MM.1S (cell line): Measurements from ENCODE around the gene FAM193B.

ENCODE experiments used
- DNase-seq: peaks from one replicate; pipeline ENCODE4 v3.0.0-alpha.2; 2015
- H2AFZ ChIP-seq: fragments of 300-600 bp; sonication (generic); 2 replicates; pipeline ENCODE4 v1.6.0; 2016; ENCODE audit warnings: antibody characterized with exemption, low read length
- H3F3A ChIP-seq: fragments of 300-600 bp; sonication (generic); 2 replicates; pipeline ENCODE4 v1.6.1; 2016; ENCODE audit warnings: mild to moderate bottlenecking, antibody characterized with exemption, low read length, moderate library complexity, mixed read lengths; ENCODE audit not compliant: insufficient read depth
- H3K27ac ChIP-seq: fragments of 300-600 bp; sonication (generic); 2 replicates; pipeline ENCODE4 v1.5.1; 2016; ENCODE audit warnings: mild to moderate bottlenecking, low read length
- H3K27me3 ChIP-seq: fragments of 300-600 bp; sonication (generic); replicated peaks from 2 replicates; pipeline ENCODE4 v1.6.0; 2016; ENCODE audit warnings: low read length; ENCODE audit not compliant: insufficient read depth
- H3K36me3 ChIP-seq: fragments of 300-600 bp; sonication (generic); replicated peaks from 2 replicates; pipeline ENCODE4 v1.6.1; 2016; ENCODE audit warnings: mild to moderate bottlenecking, low read length, mixed read lengths; ENCODE audit not compliant: insufficient read depth
- H3K4me1 ChIP-seq: fragments of 300-600 bp; sonication (generic); 2 replicates; pipeline ENCODE4 v1.6.1; 2016; ENCODE audit warnings: low read length, mixed read lengths
- H3K4me2 ChIP-seq: fragments of 300-600 bp; sonication (generic); 2 replicates; pipeline ENCODE4 v1.6.0; 2016; ENCODE audit warnings: low read depth, low read length
- H3K4me3 ChIP-seq: fragments of 300-600 bp; sonication (generic); 2 replicates; pipeline ENCODE4 v1.5.1; 2016; ENCODE audit warnings: low read length, mixed read lengths
- H3K79me2 ChIP-seq: fragments of 300-600 bp; sonication (generic); 2 replicates; pipeline ENCODE4 v1.6.1; 2016; ENCODE audit warnings: mixed run types, low read length, mixed read lengths
- H3K9ac ChIP-seq: fragments of 300-600 bp; sonication (generic); 2 replicates; pipeline ENCODE4 v1.6.1; 2016; ENCODE audit warnings: low read length, mixed read lengths
- H3K9me2 ChIP-seq: fragments of 300-600 bp; sonication (generic); replicated peaks from 2 replicates; pipeline ENCODE4 v1.6.1; 2016; ENCODE audit warnings: mild to moderate bottlenecking, low read length, mixed read lengths; ENCODE audit not compliant: insufficient read depth
- H3K9me3 ChIP-seq: fragments of 300-600 bp; sonication (generic); replicated peaks from 2 replicates; pipeline ENCODE4 v1.6.1; 2016; ENCODE audit warnings: mild to moderate bottlenecking, low read length, mixed read lengths; ENCODE audit not compliant: insufficient read depth
- H4K20me1 ChIP-seq: fragments of 300-600 bp; sonication (generic); 2 replicates; pipeline ENCODE4 v1.6.1; 2016; ENCODE audit warnings: mild to moderate bottlenecking, low read length, moderate library complexity, mixed read lengths; ENCODE audit not compliant: insufficient read depth
- EZH2 ChIP-seq: fragments of 300-600 bp; sonication (generic); optimal IDR thresholded peaks from 2 replicates; pipeline ENCODE3; 2017; ENCODE audit warnings: low read depth, mild to moderate bottlenecking, antibody characterized with exemption, low read length, mixed read lengths
- EZH2phosphoT487 ChIP-seq: fragments of 300-600 bp; sonication (generic); IDR thresholded peaks from 2 replicates; pipeline ENCODE4 v1.6.1; 2018; ENCODE audit warnings: antibody characterized with exemption, low read length
- TF ChIP-seq, protein P1 (sequence below): fragments of 300-600 bp; sonication (generic); IDR thresholded peaks from 2 replicates; pipeline ENCODE4 v1.5.1; 2016; ENCODE audit warnings: antibody characterized with exemption, low read length, mixed read lengths

FAM193B gene

DNA sequence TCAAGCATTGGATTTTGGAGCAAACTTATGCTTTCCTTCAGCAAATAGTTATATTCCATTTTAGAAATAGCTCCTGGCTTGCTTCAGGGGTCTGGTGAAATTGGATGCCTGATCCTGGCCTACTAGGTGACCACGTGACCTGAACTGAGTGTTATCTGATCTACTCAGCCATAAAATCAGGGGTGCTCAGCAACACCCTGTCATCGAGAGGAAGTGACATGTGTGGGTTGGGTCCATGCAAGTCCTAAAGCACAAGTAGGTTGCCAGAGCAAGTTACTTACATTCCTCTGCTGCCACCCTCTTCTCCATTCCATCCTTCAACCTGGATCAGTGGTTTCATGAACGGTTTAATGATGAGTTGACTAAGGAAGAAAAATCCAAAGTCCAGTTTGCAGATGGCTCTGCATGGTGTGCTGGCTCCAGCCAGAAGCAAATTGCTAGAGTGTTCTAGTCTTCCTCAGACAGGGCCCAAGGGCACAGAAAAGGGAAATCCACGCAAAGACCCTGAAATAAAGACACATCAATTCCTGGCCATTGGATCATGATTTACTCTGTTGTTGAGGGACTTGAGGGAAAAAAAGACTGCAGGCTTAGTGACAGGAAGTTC is 2.8 kb upstream of the FAM193B start:
- H3K4me2 ChIP-seq, result no peak overlapping the region
- H3K9ac ChIP-seq, result no peak overlapping the region
- H2AFZ ChIP-seq, result no peak overlapping the region
- H3K4me1 ChIP-seq, result peaks cover 7% of the 10 kb centered on the region
- H3K27ac ChIP-seq, result no peak overlapping the region
- H3K79me2 ChIP-seq, result peaks cover 25% of the 10 kb centered on the region
- no peaks in the 10 kb centered on the region for H3K36me3 ChIP-seq
- no peaks in the 10 kb centered on the region for H3K9me2 ChIP-seq
- H3K27me3 ChIP-seq, result no peaks in the 10 kb centered on the region
- no peak for DNase-seq
- H4K20me1 ChIP-seq, result peaks cover 4% of the 10 kb centered on the region; the same call in 1 of the 2 replicates
- TF ChIP-seq EZH2phosphoT487 (no peak), EZH2 (no peak)
- TF ChIP-seq, protein P1, sequence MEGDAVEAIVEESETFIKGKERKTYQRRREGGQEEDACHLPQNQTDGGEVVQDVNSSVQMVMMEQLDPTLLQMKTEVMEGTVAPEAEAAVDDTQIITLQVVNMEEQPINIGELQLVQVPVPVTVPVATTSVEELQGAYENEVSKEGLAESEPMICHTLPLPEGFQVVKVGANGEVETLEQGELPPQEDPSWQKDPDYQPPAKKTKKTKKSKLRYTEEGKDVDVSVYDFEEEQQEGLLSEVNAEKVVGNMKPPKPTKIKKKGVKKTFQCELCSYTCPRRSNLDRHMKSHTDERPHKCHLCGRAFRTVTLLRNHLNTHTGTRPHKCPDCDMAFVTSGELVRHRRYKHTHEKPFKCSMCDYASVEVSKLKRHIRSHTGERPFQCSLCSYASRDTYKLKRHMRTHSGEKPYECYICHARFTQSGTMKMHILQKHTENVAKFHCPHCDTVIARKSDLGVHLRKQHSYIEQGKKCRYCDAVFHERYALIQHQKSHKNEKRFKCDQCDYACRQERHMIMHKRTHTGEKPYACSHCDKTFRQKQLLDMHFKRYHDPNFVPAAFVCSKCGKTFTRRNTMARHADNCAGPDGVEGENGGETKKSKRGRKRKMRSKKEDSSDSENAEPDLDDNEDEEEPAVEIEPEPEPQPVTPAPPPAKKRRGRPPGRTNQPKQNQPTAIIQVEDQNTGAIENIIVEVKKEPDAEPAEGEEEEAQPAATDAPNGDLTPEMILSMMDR, result no peak
- no peak overlapping the region for H3K4me3 ChIP-seq
- H3F3A ChIP-seq, result no peaks in the 10 kb centered on the region
- no peaks in the 10 kb centered on the region for H3K9me3 ChIP-seq

DNA sequence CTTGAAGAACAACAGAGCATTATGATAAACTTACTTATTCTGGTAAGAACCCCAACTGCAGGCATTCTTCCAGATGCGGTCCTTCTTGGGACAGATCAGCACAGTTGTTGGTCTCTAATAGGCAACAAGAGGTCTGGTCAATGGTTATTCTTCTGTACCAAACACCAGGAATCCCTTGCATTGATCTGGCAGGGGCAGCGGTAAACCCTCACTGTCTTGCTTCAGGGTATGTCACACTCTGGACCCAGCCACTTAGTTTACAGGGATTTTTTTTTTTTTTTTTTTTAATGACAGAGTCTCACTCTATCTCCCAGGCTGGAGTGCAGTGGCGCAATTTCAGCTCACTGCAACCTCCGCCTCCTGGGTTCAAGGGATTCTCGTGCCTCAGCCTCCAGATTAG is 1.3 kb upstream of the FAM193B start:
- Histone ChIP-seq H3K9me2 (no peaks in the 10 kb centered on the region), H3F3A (no peaks in the 10 kb centered on the region), H3K9me3 (no peaks in the 10 kb centered on the region), H3K9ac (no peak overlapping the region), H3K4me3 (no peak overlapping the region), H3K4me2 (no peak overlapping the region), H3K4me1 (peaks cover 7% of the 10 kb centered on the region), H3K27ac (no peak overlapping the region), H3K79me2 (peaks cover 40% of the 10 kb centered on the region), H3K36me3 (no peaks in the 10 kb centered on the region), H2AFZ (no peak overlapping the region), H4K20me1 (peaks cover 4% of the 10 kb centered on the region; the same call in 1 of the 2 replicates), H3K27me3 (no peaks in the 10 kb centered on the region)
- no peak for DNase-seq
- TF ChIP-seq EZH2 (no peak), EZH2phosphoT487 (no peak)
- TF ChIP-seq, protein P1, result no peak

DNA sequence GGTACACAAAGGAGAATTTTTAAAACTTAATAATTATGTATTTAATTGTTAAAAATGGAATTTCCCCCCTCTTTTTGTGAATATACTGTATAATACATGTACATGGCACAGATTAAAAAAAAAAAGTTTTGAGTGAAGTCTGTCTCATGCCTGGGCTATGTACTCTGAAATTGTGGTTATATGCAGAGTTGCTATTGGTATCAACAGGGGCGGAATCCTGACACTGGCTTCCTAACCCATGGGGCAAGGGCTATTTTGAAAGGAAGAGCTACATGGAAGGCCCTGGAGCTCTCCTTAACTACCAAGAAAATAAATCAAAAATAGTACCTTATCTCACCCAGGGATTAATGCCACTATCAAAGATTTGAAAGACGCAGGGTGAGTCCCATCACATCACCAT is 865 bp upstream of the FAM193B start:
- peaks cover 4% of the 10 kb centered on the region; the same call in 1 of the 2 replicates for H4K20me1 ChIP-seq
- no peaks in the 10 kb centered on the region for H3K27me3 ChIP-seq
- H3K4me2 ChIP-seq, result peak overlapping the region; percentile 96
- H3K36me3 ChIP-seq, result no peaks in the 10 kb centered on the region
- H3K9ac ChIP-seq, result no peak overlapping the region
- H3K27ac ChIP-seq, result no peak overlapping the region
- no peak for DNase-seq
- peaks cover 7% of the 10 kb centered on the region for H3K4me1 ChIP-seq
- TF ChIP-seq, protein P1, result no peak
- TF ChIP-seq EZH2phosphoT487, result no peak
- TF ChIP-seq EZH2, result no peak
- no peaks in the 10 kb centered on the region for H3K9me2 ChIP-seq
- peaks cover 44% of the 10 kb centered on the region for H3K79me2 ChIP-seq
- peak overlapping the region; percentile 98; the same call in 1 of the 2 replicates for H2AFZ ChIP-seq
- H3K4me3 ChIP-seq, result peak overlapping the region; percentile 90
- H3K9me3 ChIP-seq, result no peaks in the 10 kb centered on the region
- no peaks in the 10 kb centered on the region for H3F3A ChIP-seq
